ENCODE measurements around the gene CFAP126.
"Not testable (repeated sequence)": the region's sequence is repeated elsewhere in the genome, so short reads cannot be mapped to it uniquely, and the experiment has no call there.

DNA sequence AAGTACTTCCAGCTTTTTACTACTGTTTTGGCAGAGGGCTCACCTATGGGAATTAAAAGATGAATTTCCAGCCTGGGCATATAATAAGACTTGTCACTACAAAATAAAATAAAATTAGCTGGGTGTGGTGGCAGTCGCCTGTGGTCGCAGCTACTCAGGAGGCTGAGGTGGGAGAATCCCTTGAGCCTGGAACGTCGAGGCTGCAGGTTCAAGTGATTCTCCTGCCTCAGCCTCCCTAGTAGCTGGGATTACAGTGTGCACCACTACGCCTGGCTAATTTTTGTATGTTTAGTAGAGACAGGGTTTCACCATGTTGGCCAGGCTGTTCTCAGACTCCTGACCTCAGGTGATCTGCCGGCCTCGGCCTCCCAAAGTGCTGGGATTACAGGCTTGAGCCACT, 23.5 kb upstream of the CFAP126 start:
- not testable (repeated sequence) for TF ChIP-seq POLR2AphosphoS5 (IDR thresholded peaks at IDR 0.05; ENCODE audit: low read depth, low read length); SOX6 (IDR thresholded peaks at IDR 0.05); SOX6 (CRISPR knock-in tag; IDR thresholded peaks at IDR 0.05); FOXJ3 (CRISPR knock-in tag; IDR thresholded peaks at IDR 0.05; ENCODE audit: borderline replicate concordance); FOXP1 (IDR thresholded peaks at IDR 0.05); FOXP1 (CRISPR knock-in tag; IDR thresholded peaks at IDR 0.05); RXRA (CRISPR knock-in tag; IDR thresholded peaks at IDR 0.05); TAF1 (CRISPR knock-in tag; IDR thresholded peaks at IDR 0.05); KDM4B (CRISPR knock-in tag; IDR thresholded peaks at IDR 0.05); ETV5 (CRISPR knock-in tag; IDR thresholded peaks at IDR 0.05; ENCODE audit: borderline replicate concordance)
- TF ChIP-seq, protein P1, sequence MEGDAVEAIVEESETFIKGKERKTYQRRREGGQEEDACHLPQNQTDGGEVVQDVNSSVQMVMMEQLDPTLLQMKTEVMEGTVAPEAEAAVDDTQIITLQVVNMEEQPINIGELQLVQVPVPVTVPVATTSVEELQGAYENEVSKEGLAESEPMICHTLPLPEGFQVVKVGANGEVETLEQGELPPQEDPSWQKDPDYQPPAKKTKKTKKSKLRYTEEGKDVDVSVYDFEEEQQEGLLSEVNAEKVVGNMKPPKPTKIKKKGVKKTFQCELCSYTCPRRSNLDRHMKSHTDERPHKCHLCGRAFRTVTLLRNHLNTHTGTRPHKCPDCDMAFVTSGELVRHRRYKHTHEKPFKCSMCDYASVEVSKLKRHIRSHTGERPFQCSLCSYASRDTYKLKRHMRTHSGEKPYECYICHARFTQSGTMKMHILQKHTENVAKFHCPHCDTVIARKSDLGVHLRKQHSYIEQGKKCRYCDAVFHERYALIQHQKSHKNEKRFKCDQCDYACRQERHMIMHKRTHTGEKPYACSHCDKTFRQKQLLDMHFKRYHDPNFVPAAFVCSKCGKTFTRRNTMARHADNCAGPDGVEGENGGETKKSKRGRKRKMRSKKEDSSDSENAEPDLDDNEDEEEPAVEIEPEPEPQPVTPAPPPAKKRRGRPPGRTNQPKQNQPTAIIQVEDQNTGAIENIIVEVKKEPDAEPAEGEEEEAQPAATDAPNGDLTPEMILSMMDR (CRISPR knock-in tag; IDR thresholded peaks at IDR 0.05): not testable (repeated sequence)
- TF ChIP-seq, protein P2, sequence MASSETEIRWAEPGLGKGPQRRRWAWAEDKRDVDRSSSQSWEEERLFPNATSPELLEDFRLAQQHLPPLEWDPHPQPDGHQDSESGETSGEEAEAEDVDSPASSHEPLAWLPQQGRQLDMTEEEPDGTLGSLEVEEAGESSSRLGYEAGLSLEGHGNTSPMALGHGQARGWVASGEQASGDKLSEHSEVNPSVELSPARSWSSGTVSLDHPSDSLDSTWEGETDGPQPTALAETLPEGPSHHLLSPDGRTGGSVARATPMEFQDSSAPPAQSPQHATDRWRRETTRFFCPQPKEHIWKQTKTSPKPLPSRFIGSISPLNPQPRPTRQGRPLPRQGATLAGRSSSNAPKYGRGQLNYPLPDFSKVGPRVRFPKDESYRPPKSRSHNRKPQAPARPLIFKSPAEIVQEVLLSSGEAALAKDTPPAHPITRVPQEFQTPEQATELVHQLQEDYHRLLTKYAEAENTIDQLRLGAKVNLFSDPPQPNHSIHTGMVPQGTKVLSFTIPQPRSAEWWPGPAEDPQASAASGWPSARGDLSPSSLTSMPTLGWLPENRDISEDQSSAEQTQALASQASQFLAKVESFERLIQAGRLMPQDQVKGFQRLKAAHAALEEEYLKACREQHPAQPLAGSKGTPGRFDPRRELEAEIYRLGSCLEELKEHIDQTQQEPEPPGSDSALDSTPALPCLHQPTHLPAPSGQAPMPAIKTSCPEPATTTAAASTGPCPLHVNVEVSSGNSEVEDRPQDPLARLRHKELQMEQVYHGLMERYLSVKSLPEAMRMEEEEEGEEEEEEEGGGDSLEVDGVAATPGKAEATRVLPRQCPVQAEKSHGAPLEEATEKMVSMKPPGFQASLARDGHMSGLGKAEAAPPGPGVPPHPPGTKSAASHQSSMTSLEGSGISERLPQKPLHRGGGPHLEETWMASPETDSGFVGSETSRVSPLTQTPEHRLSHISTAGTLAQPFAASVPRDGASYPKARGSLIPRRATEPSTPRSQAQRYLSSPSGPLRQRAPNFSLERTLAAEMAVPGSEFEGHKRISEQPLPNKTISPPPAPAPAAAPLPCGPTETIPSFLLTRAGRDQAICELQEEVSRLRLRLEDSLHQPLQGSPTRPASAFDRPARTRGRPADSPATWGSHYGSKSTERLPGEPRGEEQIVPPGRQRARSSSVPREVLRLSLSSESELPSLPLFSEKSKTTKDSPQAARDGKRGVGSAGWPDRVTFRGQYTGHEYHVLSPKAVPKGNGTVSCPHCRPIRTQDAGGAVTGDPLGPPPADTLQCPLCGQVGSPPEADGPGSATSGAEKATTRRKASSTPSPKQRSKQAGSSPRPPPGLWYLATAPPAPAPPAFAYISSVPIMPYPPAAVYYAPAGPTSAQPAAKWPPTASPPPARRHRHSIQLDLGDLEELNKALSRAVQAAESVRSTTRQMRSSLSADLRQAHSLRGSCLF (CRISPR knock-in tag; IDR thresholded peaks at IDR 0.05; ENCODE audit: borderline replicate concordance): not testable (repeated sequence)
- TF ChIP-seq, protein P3, sequence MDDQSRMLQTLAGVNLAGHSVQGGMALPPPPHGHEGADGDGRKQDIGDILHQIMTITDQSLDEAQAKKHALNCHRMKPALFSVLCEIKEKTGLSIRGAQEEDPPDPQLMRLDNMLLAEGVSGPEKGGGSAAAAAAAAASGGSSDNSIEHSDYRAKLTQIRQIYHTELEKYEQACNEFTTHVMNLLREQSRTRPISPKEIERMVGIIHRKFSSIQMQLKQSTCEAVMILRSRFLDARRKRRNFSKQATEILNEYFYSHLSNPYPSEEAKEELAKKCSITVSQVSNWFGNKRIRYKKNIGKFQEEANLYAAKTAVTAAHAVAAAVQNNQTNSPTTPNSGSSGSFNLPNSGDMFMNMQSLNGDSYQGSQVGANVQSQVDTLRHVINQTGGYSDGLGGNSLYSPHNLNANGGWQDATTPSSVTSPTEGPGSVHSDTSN (CRISPR knock-in tag; IDR thresholded peaks at IDR 0.05; ENCODE audit: borderline replicate concordance): not testable (repeated sequence)
- TF ChIP-seq, protein P4, sequence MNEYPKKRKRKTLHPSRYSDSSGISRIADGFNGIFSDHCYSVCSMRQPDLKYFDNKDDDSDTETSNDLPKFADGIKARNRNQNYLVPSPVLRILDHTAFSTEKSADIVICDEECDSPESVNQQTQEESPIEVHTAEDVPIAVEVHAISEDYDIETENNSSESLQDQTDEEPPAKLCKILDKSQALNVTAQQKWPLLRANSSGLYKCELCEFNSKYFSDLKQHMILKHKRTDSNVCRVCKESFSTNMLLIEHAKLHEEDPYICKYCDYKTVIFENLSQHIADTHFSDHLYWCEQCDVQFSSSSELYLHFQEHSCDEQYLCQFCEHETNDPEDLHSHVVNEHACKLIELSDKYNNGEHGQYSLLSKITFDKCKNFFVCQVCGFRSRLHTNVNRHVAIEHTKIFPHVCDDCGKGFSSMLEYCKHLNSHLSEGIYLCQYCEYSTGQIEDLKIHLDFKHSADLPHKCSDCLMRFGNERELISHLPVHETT (CRISPR knock-in tag; conservative IDR thresholded peaks at IDR 0.05): not testable (repeated sequence)
- TF ChIP-seq, protein P5, sequence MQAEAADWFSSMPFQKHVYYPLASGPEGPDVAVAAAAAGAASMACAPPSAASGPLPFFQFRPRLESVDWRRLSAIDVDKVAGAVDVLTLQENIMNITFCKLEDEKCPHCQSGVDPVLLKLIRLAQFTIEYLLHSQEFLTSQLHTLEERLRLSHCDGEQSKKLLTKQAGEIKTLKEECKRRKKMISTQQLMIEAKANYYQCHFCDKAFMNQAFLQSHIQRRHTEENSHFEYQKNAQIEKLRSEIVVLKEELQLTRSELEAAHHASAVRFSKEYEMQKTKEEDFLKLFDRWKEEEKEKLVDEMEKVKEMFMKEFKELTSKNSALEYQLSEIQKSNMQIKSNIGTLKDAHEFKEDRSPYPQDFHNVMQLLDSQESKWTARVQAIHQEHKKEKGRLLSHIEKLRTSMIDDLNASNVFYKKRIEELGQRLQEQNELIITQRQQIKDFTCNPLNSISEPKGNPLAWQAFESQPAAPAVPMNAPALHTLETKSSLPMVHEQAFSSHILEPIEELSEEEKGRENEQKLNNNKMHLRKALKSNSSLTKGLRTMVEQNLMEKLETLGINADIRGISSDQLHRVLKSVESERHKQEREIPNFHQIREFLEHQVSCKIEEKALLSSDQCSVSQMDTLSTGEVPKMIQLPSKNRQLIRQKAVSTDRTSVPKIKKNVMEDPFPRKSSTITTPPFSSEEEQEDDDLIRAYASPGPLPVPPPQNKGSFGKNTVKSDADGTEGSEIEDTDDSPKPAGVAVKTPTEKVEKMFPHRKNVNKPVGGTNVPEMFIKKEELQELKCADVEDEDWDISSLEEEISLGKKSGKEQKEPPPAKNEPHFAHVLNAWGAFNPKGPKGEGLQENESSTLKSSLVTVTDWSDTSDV (CRISPR knock-in tag; IDR thresholded peaks at IDR 0.05): not testable (repeated sequence)

Measured in HepG2 (cell line).